ENCODE data around the gene TMEM97. TPM values are rescaled to one million over a fixed set of nuclear protein-coding genes. Genes with fewer than 3 reads are reported as not detected.

Gene TMEM97
- 21.5 and 22.5 TPM in 2 replicates for total RNA-seq

DNA sequence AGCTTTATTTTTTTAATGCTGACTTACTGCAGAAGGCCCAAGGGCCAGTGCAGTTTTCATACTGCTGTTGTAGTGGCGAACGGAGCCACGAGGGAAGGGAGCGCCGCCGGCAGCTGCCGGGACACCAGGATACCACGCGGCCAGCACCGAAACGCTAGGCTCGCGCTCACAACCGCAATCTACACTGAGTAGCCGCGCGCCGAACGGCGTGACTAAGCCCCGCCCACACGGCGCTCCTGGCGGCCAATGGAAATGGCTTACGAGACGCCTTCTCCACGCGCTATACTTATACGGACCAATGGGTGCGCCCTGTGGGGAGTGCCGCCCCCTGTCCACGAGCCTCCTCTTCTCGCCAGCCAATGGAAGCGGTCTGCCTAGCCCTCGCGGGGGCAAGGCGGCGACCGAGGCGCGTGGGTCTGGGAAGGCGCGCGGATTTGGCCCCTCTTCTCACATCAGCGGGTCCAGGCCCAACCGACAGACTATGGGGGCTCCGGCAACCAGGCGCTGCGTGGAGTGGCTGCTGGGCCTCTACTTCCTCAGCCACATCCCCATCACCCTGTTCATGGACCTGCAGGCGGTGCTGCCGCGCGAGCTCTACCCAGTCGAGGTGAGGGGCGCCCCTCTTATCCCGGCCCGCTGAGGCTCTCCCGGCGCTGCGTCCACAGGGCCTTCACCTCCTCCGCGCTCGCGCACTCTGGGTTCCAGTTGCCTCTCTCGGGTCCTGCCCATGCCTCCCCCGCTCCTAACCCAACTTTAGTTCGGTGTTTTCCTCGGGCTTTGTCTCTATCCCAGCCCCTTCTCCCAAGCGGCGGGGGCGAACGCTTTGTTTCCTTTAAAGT is at the start of gene TMEM97:
Gene TMEM97 (plus strand): TSS at position 442 of the 839 bp plus-strand sequence. CDS start 40 bp downstream, at position 482.

DNA sequence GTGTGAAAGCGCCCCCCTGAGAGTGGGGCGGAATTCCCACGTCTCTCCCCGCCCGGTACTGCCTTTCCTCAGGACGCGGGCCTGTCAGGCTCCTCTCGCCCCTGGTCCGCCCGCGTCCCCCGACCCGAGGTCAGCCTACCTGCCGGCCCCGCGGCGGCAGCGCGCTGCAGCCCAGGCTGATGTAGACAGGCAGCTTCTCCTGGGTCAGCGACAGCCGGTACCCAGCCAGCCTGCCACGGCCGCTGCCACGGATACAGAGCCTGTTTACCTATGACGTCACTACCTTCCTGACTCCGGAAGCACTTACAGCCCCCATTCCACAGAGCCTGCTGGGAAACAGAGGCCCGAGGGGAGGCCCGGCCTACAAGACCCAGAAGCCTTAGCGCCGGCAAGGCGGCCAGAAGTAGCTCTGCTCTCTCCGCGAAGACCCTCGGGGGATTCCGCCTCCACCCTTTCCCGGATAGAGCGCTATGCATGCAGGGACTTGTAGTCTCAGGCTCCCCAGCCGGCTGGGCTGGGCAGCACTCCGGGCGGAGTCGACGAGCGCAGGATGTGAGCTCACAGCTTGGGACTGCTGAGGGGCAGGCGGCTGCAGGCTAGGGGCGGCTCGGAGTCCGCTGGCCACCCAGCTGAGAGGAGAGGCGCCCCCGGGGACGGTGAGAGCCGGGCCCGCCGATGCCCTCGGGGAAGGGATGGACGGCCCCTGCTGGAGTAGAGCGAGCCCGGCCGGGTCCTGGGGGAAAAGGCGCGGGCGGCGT is 16.4 kb downstream of the TMEM97 start, which contains the start of the genes IFT20 and TNFAIP1:
Gene IFT20 (minus strand): TSS at position 272 of the 758 bp plus-strand sequence. CDS start 3,487 bp downstream, outside the sequence.
Gene TNFAIP1 (plus strand): TSS at position 561 of the 758 bp plus-strand sequence. CDS start 3,761 bp downstream, outside the sequence.

GRCh38 chr17:28357061-28357900 is 38.3 kb downstream of the TMEM97 start, which contains the start of gene POLDIP2:
POLDIP2 (minus strand) TSS chr17:28357527; CDS start chr17:28357448, 79 bp downstream.

DNA sequence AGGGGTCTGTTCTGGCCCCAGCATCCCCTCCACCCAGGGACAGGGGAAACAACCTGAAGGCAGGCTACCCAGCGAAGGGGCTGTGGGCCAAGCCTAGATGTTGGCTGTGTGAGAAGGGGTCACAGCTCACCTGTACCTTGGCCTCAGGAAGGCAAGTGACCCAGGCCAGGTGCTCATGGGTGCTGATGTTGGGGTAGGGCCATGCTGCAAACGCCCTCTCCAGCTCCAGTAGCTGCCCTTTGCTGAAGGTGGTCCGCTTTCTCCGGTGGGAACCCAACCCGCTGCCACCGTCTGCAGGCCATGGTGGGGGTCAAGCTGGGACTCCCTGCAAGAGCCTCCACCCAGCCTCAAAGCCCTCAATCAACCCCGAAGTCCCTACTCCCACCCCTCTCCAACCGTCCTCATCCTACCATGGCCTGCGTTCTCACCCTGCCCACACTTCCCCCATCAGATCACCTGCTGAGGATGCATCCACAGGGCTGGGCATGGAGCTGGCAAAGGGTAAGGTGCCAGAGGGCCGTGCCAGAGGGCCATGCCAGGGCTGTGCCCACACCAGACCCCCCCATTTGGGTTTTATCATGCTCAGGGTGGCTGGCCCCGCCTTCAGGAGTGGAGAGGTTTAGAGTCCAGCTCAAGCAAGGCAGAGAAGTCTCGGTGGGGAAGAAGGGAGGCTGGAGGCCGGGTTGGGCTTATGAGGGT is 45.8 kb downstream of the TMEM97 start, which contains the start of gene SEBOX:
Gene SEBOX (minus strand): TSS at position 535 of the 699 bp plus-strand sequence. CDS start 48 bp downstream, at position 487.

GRCh38 chr17:28370035-28370743 is 51.2 kb downstream of the TMEM97 start, which contains the start of gene VTN:
VTN (minus strand) TSS chr17:28370307; CDS start chr17:28370203, 104 bp downstream.

DNA sequence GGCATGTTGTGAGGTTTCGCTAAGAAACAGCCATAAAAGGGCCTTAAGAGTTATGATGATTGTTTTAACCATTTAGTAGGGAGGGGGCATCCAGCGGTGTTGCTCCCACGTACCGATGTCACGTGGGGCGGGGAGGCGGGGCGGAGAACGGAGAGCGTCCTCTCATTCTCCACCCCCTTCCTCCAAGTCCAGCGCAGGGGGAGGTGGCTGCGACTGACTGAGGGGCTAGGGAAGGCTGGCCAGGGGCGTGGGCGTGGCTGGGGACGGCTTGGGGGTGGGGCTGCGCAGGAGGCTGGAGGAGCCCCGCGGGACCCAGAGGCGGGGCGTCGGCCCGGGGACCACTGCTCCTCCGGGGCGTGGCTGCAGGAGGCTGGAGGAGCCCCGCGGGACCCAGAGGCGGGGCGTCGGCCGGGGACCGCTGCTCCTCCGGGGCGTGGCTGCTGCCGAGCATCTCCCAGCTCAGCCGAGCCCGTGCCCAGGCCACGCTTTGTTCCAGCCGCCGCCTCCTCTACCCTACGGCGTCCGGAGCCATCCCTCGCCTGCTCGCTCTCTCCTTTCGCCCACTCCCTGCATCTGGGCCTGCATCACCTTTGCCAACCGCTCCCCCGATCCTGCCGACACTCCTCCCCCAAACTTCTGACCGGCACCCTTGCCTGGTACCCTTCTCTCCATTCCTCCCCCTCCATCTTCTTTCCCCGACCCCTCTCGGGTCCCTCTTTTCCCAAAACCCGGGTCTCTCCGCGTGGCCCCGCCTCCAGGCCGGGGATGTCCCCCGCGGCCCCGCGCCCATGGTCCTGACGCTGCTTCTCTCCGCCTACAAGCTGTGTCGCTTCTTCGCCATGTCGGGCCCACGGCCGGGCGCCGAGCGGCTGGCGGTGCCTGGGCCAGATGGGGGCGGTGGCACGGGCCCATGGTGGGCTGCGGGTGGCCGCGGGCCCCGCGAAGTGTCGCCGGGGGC is 52.5 kb downstream of the TMEM97 start, which contains the start of gene SARM1:
Gene SARM1 (plus strand): TSS at position 450 of the 958 bp plus-strand sequence. CDS start 339 bp downstream, at position 789.

Other genes with a start within 250 kb of the TMEM97 start
- 46.5 and 65.3 TPM in 2 replicates for gene IFT20, start 16.3 kb downstream of the TMEM97 start, total RNA-seq
- gene TNFAIP1, start 16.6 kb downstream of the TMEM97 start, total RNA-seq: 26.9 and 42.0 TPM in 2 replicates
- 70.8 and 80.8 TPM in 2 replicates for gene POLDIP2, start 38.3 kb downstream of the TMEM97 start, total RNA-seq
- not detected in 2 replicates for gene SEBOX, start 46.0 kb downstream of the TMEM97 start, total RNA-seq
- gene VTN, start 51.1 kb downstream of the TMEM97 start, total RNA-seq: 17.4 and 23.3 TPM in 2 replicates
- 12.9 and 15.6 TPM in 2 replicates for gene SARM1, start 52.5 kb downstream of the TMEM97 start, total RNA-seq
- gene SLC46A1, start 87.0 kb downstream of the TMEM97 start, total RNA-seq: 2.3 and 3.7 TPM in 2 replicates
- not detected in 2 replicates for gene SLC13A2, start 154.4 kb downstream of the TMEM97 start, total RNA-seq
- 0.12 TPM in 1 of 2 replicates, not detected in the other for gene FOXN1, start 187.1 kb downstream of the TMEM97 start, total RNA-seq
- gene UNC119, start 233.4 kb downstream of the TMEM97 start, total RNA-seq: 36.6 and 39.7 TPM in 2 replicates